ENCODE results near the gene BTF3. TPM values are rescaled to one million over a fixed set of nuclear protein-coding genes. Genes with fewer than 3 reads are reported as not detected.

BTF3 gene
- total RNA-seq, 1 donor from 2014 or later: 458 TPM

Other genes with a start within 250 kb of the BTF3 start
- gene FOXD1, start 49.7 kb upstream of the BTF3 start, total RNA-seq: 0.52 TPM
- 35.0 TPM for gene ANKRA2, start 67.2 kb downstream of the BTF3 start, total RNA-seq
- gene UTP15, start 67.3 kb downstream of the BTF3 start, total RNA-seq: 17.2 TPM
- gene ARHGEF28, start 127.8 kb downstream of the BTF3 start, total RNA-seq: 8.4 TPM

All from skeletal muscle tissue (tissue), 1 donor.